ENCODE results near the gene PLD6.
"Not testable (repeated sequence)": the region's sequence is repeated elsewhere in the genome, so short reads cannot be mapped to it uniquely, and the experiment has no call there.

The PLD6 gene

DNA sequence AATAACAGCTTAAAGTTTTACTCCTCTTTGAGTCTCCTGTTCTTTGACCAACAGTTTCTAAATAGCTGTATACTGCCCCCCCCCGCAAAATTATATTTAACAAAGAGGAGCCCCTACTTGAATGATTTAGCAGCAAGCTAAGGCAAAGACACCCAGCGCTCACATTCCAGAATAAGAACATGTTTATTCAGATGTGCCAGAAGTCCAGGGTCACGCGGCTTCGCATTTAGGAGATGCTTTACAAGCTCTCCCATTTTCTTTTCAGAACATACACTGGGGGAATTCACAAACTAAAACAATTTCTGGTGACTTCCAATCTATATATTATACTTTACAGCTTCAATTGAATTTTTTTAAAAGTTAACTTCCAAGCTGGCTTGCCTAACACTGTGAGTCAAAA, 5.3 kb downstream of the PLD6 start:
- no peak overlapping the region for H3K4me3 ChIP-seq (ENCODE audit: low read depth, low read length)
- DNase-seq (ENCODE audit: low read depth): peak; percentile 79
- TF ChIP-seq, protein P1, sequence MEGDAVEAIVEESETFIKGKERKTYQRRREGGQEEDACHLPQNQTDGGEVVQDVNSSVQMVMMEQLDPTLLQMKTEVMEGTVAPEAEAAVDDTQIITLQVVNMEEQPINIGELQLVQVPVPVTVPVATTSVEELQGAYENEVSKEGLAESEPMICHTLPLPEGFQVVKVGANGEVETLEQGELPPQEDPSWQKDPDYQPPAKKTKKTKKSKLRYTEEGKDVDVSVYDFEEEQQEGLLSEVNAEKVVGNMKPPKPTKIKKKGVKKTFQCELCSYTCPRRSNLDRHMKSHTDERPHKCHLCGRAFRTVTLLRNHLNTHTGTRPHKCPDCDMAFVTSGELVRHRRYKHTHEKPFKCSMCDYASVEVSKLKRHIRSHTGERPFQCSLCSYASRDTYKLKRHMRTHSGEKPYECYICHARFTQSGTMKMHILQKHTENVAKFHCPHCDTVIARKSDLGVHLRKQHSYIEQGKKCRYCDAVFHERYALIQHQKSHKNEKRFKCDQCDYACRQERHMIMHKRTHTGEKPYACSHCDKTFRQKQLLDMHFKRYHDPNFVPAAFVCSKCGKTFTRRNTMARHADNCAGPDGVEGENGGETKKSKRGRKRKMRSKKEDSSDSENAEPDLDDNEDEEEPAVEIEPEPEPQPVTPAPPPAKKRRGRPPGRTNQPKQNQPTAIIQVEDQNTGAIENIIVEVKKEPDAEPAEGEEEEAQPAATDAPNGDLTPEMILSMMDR (conservative IDR thresholded peaks at IDR 0.05; ENCODE audit: low read depth, low read length): no peak

DNA sequence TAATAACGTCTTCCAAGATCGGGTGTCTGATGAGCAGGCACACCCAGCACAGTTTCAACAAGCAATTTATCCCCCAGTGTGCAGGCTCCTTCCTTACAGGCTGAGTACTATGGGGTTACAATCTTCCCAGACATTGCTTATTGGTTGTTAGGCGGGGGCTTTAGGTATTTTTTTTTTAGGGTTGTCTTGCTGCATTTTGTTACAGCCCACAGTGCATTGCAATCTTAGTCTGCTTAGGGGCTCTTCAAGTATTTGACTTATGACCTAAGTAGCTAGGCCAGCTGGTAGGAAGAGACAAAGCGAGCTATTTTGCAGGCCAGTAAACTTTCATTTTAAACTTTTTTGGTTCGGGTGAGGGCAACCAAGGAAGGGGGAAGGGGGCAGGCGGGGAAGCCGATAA, 5.8 kb downstream of the PLD6 start:
- H3K4me3 ChIP-seq (ENCODE audit: low read depth, low read length): no peak overlapping the region
- TF ChIP-seq, protein P1 (conservative IDR thresholded peaks at IDR 0.05; ENCODE audit: low read depth, low read length): no peak
- DNase-seq (ENCODE audit: low read depth): peak; percentile 58

- no peak for DNase-seq (ENCODE audit: low read depth)
- TF ChIP-seq, protein P1 (conservative IDR thresholded peaks at IDR 0.05; ENCODE audit: low read depth, low read length): no peak
- H3K4me3 ChIP-seq (ENCODE audit: low read depth, low read length): no peak overlapping the region
Observed at GRCh38 chr17:17198281-17198680, 7.9 kb downstream of the PLD6 start.

GRCh38 chr17:17196776-17197175, 9.4 kb downstream of the PLD6 start:
- no peak overlapping the region for H3K4me3 ChIP-seq (ENCODE audit: low read depth, low read length)
- TF ChIP-seq, protein P1 (conservative IDR thresholded peaks at IDR 0.05; ENCODE audit: low read depth, low read length): no peak
- no peak for DNase-seq (ENCODE audit: low read depth)

DNA sequence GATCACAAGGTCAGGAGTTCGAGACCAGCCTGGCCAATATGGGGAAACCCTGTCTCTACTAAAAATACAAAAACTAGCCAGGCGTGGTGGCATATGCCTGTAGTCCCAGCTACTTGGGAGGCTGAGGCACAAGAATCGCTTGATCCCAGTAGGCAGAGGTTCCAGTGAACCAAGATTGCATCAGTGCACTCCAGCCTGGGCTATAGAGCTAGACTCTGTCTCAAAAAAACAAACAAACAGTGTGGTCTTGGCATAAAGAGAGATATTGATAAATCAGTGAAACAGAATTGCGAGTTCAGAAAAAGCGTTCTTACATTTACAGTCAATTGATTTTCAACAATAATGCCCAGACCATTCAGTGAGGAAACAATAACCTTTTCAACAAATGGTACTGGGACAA, 10.7 kb downstream of the PLD6 start:
- not testable (repeated sequence) for H3K4me3 ChIP-seq (ENCODE audit: low read depth, low read length); DNase-seq (ENCODE audit: low read depth)

GRCh38 chr17:17191961-17192381, 14.2 kb downstream of the PLD6 start:
- H3K4me3 ChIP-seq (ENCODE audit: low read depth, low read length): no peak overlapping the region
- DNase-seq (ENCODE audit: low read depth): peak; percentile 32
- TF ChIP-seq, protein P1 (conservative IDR thresholded peaks at IDR 0.05; ENCODE audit: low read depth, low read length): no peak

DNA sequence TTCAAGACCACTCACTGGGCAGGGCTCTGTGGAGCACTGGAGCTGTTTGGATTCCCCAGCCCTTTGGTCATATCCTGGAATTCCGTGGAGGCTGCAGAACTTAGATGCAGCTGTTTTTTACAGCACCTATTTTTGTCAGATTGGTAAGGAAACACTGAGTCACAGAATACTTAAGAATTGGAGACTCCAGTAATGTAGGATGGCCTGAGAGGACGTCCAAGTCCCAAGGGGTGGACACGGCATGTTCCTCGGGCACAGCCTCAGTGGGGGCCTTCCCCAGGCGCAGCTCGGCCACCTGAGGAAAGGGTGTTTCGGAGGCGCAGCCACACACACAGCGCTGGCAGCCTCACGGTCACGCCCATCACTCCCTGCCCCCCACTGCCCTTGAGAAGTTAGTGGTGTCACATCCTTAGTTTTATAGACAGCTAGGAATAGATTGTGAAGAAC, 14.8 kb downstream of the PLD6 start:
- TF ChIP-seq, protein P1 (conservative IDR thresholded peaks at IDR 0.05; ENCODE audit: low read depth, low read length): no peak
- peak; percentile 69 for DNase-seq (ENCODE audit: low read depth)

GRCh38 chr17:17190188-17190587, 15.9 kb downstream of the PLD6 start:
- no peak for DNase-seq (ENCODE audit: low read depth)
- no peak overlapping the region for H3K4me3 ChIP-seq (ENCODE audit: low read depth, low read length)
- TF ChIP-seq, protein P1 (conservative IDR thresholded peaks at IDR 0.05; ENCODE audit: low read depth, low read length): no peak

More for the DNA sequence above, 14.8 kb downstream of the PLD6 start:
- H3K4me3 ChIP-seq (ENCODE audit: low read depth, low read length): no peak overlapping the region
